ENCODE data around the gene NEUROD6. TPM values are rescaled to one million over a fixed set of nuclear protein-coding genes. Genes with fewer than 3 reads are reported as not detected.

Gene NEUROD6
- total RNA-seq, 6 experiments from 2014 or later, result not detected

Small RNA genes lying within 50 kb of the gene (small RNA-seq; reads per million reads assigned to genes)
- 0 reads per million in 2 experiments for gene AC006380.1

Other genes with a start within 250 kb of the NEUROD6 start
- gene ITPRID1, start 173.4 kb upstream of the NEUROD6 start, total RNA-seq, result not detected